ENCODE results near the gene CASP2. TPM values are rescaled to one million over a fixed set of nuclear protein-coding genes. Genes with fewer than 3 reads are reported as not detected.

CASP2 gene
- polyA plus RNA-seq, 3 donors = 47.4 to 61.7 (median 61.0) TPM

GRCh38 chr7:143325240-143325639, 37.1 kb downstream of the CASP2 start:
- no peak for DNase-seq

DNA sequence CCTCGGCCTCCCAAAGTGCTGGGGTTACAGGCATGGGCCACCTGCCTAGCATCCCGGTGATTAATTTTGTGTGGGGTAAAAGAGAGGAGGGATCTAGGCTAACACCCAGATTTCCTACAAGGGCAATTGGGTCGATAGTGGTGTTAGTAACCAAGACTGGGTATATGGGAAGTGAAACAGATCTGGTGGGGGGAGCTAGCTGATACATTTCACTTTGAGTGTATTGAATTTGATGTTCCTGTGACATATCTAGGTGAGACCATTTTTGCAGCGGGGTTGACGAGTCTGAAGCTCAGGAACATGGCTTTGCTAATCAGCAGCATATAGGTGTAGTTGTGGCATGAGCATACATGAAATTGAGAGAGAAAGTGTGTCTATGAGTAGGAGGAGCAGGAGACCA, 39.8 kb downstream of the CASP2 start:
- no peak for DNase-seq

- no peak for DNase-seq
These were observed 41.5 kb downstream of the CASP2 start for GRCh38 chr7:143329471-143330170.

GRCh38 chr7:143331179-143331801, 43.1 kb downstream of the CASP2 start:
- DNase-seq = no peak

DNA sequence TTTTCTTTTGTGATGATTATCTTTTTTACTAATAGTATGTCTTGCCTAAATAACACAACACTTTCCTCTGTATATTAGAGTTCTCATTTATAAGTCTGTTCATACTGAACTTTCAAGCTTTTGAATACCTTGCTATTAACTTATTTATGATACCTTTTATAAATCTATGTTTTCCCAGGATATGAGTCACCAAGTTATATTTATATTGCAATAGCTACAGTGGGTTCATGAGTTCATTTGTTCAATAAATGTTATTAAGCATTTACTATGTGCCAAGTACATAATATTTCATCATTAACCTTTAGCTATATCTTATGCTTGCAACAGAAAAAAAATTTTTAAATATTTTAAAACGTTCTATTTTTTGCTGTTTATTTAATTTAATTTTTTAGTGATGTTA, 46.1 kb downstream of the CASP2 start:
- no peak for DNase-seq

DNA sequence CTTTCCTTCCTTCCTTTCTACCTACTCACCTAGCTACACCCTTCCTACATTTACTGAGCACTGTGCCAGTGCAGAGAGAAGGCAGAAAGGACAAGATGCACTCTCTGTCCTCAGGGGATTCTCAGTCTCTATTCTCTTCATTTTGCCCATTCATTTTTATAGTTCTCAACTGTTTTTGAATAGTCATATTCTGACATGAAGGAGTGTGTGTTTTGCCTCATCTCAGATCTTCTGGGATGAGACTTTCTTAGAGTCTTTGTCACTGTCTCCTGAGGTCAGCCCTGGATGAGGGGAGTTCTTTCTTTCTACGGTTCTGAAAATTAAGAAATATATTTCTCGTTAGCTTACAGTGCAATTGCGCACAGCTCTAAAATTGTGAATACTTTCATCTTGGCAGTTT, 49.1 kb downstream of the CASP2 start:
- DNase-seq = no peak

DNA sequence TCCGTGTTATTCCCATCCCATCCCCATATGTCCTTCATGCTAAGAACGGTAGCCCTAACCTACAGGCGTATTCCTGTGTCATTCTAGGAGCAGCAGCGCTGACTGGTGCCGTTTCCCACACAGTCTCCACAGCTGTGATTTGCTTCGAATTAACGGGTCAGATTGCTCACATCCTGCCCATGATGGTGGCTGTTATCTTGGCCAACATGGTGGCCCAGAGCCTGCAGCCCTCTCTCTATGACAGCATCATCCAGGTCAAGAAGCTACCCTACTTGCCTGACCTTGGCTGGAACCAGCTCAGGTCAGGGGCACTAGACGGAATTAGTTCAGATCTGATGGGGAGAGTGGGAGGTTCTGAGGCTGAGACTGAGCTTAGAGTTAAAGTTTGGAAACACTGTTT, 53.7 kb downstream of the CASP2 start:
- no peak for DNase-seq

DNA sequence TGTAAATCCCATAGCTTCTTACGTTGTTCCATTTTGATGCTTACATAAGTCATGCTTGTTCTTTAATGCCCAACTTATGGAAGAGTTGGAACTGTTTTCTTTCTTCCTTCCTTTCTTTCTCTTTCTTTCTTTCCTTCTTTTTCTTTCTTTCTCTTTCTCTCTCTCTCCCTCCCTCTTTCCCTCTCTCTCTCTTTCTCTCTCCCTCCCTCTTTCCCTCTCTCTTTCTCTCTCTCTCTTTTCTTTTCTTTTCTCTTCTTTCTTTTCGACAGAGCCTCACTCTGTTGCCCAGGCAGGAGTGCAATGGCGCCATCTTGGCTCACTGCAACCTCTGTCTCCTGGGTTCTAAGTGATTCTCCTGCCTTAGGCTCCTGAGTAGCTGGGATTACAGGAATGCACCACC, 55.4 kb downstream of the CASP2 start:
- DNase-seq = no peak

- peak; percentile 46 for DNase-seq
These were observed 57.3 kb downstream of the CASP2 start for GRCh38 chr7:143345428-143345900.

GRCh38 chr7:143346018-143346417, 57.9 kb downstream of the CASP2 start:
- DNase-seq = no peak

DNA sequence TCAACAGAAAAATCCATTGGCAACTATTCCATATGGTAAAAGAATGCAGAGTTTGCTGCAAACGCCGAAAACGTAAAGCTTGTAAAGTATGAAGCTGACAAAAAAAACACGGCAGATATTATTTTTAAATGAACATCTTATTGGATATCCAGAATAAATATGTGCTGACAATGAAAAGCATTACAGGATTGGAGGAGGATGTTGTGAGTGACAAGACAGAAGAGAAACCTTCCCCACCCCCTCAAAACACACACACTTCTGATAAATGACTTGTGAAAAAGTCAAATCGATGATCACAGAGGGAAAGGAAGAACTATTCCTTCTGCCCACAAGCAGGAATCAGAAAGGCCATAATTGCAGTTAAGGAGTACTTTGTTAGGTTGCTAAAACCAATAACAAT, 59.8 kb downstream of the CASP2 start:
- DNase-seq = no peak

GRCh38 chr7:143351060-143351459, 62.9 kb downstream of the CASP2 start:
- DNase-seq = no peak

GRCh38 chr7:143351574-143351973, 63.4 kb downstream of the CASP2 start:
- no peak for DNase-seq

- no peak for DNase-seq
These were observed 64.4 kb downstream of the CASP2 start for GRCh38 chr7:143352531-143353002.

DNA sequence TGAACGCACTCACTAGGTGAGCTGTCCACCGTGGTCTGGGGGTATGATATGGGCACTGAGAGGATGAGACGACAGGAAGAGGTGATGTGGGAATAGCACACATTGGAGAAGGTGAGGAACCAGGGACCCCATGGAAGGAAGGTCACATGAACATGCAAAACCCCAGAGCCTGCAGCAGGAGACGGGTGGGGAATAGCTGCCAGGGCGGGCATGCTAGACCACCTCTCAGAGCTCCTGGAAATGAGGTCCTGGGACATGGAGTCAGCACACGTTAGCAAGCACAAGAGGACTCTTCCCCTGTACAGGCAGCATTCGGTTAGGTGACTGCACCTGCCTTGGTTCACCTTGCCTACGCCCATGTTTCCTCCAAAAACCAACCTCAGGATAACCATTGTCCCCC, 66.2 kb downstream of the CASP2 start:
- DNase-seq = no peak

DNA sequence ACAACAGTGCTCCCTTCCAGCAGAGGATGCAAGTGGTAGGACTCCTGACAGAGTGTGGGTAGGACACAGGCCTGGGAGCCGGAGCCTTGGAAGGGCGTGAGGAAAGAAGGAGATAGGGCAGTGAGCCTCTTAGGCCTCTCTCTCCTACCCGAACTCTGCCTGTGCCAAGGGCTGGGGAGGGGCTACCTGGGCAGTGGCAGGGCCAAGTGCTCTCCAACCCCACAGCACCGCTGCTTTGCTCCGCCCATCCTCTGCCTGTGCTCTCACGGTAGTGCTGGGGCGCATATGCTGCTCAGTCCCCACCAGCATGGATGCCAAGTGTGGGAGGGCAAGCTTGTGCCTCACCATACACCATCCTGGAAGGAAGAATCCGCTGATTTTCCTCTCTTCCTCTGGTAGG, 66.8 kb downstream of the CASP2 start:
- DNase-seq = no peak

- DNase-seq = no peak
These were observed 67.6 kb downstream of the CASP2 start for GRCh38 chr7:143355450-143356385.

DNA sequence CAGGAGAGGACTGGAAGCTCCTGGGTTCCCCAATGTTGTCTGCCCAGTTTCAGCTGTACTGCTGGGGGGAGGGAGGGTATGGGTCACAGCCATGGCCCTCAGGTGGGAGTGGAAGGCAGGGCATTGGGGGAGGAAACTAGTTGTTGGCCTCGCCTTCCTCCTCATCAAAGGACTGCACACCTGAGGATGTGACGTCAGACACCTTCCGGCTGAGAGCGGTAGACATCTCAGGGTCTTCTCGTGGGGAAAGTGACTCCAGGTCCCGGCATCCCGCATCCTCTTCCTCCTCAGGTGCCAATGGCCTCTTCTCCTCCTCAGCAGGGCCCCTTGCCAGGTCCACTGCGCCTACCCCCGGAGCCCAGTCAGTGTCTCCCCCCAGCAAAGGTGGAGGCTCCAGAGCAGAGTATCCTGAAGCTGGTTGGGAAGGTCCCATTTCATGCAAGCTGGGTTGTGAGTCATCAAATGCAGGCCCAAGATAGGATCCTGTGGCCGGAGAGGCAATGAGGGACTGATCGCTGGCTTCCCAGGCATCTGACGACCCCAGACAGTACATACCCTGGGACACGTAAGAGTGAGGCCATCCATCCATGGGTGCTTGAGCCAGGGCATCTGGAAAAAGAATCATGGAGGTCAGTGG, 68.4 kb downstream of the CASP2 start:
- DNase-seq = no peak

Data from renal pelvis (tissue), 4 donors.